SW480 (cell line): Measurements from ENCODE around the gene PLEKHG5.
A peak's percentile ranks its signal among the peaks of the same experiment; 100 is the strongest.
"Not testable (repeated sequence)": the region's sequence is repeated elsewhere in the genome, so short reads cannot be mapped to it uniquely, and the experiment has no call there.

ENCODE experiments used
- DNase-seq: peaks from one replicate; pipeline ENCODE4 v3.0.0-alpha.2; 2016; ENCODE audit warnings: low spot score

The PLEKHG5 gene

DNA sequence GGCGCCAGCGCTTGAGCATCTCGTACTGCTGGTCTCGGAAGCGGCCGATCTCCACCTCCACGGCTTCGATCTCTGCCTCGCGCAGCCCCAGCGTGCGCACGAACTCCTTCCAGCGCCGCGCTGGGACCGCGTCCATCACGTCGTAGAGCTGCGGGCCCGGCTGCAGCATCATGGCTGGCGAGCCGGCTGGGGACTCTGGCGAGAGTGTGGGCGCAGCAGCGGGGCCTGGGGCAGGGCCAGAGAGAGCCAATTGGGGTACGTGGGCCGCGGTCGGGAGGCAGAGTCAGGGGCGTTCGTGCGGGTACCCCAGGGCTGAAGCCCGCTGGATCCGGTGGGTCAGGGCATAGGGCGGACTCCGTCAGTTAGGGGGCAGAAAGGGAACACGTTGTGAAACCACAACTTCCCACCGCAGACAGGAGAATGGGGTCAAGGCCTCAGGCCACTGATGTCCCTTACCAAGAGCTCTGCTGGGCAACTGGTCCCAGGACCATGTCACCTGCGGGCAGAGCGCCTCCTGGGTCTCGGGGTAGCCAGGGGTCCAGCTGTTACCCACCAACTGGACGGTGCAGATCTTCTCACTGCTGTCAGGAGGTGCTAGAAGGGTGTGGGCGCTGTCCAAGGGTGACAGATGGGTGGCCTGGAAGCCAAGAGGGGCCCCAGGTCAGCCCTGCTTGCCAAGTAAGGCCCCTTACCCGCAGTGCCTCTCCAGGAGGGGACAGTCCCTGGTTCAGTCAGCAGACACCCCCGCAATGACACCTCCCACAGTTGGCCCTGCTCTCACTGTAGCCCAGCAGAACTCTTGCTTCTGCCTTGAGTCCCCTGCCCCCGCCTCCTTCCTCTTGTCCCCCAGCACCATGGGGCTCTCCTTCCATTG lies 29.7 kb downstream of the PLEKHG5 start:
- no peak for DNase-seq

- no peak for DNase-seq
These were observed 30.4 kb downstream of the PLEKHG5 start for GRCh38 chr1:6461051-6461530.

GRCh38 chr1:6460301-6461050 lies 31.0 kb downstream of the PLEKHG5 start:
- no peak for DNase-seq

GRCh38 chr1:6459850-6460265 lies 31.6 kb downstream of the PLEKHG5 start:
- DNase-seq = no peak

GRCh38 chr1:6456800-6457466 lies 34.5 kb downstream of the PLEKHG5 start:
- DNase-seq = no peak

GRCh38 chr1:6455752-6456520 lies 35.5 kb downstream of the PLEKHG5 start:
- not testable (repeated sequence) for DNase-seq

- DNase-seq = no peak
These were observed 36.4 kb downstream of the PLEKHG5 start for GRCh38 chr1:6454856-6455751.

GRCh38 chr1:6453895-6454855 lies 37.3 kb downstream of the PLEKHG5 start:
- not testable (repeated sequence) for DNase-seq

DNA sequence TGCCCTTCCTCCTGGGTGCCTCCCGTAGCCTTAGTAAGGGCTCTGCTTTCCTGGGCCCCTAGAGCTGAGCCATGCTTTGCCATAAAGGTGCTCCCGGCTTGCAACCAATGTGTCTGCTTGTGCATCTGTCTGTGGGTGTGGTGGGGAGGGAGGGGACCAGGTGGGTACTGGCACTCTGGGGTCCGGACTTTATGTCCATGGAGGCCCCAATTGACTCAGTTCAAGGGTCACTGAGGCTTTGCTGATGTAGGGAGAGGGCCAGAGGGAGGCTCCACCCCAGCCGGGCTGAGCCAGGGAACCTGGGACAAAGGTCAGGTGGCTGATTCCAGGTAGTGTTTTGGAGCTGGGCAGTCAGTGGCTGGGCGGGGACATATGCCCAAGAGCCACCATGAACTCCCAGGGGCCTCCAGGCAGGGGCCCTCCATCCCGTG lies 40.5 kb downstream of the PLEKHG5 start:
- DNase-seq = no peak

- not testable (repeated sequence) for DNase-seq
These were observed 41.0 kb downstream of the PLEKHG5 start for GRCh38 chr1:6450486-6450885.

DNA sequence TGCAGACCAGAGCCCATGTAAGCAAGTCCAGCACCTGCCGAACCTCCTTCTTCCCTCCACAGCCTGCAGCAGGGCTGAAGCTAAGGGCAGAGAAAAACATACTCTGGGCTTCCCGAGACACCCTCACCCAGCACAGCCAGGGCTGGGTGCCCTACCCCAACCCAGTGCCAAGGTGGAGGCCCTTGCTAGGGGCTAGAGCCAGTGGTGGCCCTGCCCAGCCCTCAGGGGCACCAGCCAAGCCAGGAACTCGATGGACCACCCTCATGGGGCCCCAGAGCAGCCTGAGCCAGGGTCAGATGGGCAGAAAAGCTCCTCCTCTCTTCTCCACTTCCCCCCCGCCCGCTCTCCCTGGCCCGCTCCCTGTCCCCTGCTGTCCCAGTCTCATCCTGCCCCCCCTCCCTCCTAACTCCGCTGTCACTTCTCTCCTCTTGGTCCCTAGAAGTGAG lies 41.4 kb downstream of the PLEKHG5 start:
- DNase-seq = no peak

- DNase-seq = no peak
These were observed 42.5 kb downstream of the PLEKHG5 start for GRCh38 chr1:6448749-6449631.

GRCh38 chr1:6447818-6448748 lies 43.4 kb downstream of the PLEKHG5 start:
- DNase-seq = peak; percentile 95

- peak; percentile 83 for DNase-seq
These were observed 44.2 kb downstream of the PLEKHG5 start for GRCh38 chr1:6447016-6447817.

- no peak for DNase-seq
These were observed 44.8 kb downstream of the PLEKHG5 start for GRCh38 chr1:6446665-6447015.

DNA sequence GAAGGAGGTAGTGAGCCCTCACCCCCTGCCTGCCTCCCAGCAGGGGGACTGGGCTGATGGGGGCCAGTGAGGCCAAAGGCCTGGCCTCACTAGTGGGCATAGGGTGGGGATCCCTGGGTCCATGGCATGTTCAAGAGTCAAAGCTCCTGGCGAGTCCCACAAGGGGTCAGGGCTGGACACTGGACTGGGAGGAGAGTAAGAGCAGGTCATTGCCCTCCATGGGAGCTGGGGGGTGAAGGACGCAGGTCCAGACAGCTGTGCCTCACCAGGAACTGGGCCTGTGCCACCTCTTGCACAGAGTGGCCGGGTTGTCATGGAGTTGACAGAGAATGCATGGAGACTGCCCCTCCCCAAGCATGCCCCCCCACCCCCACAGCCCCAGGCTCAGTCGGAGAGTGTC lies 45.5 kb downstream of the PLEKHG5 start:
- DNase-seq = not testable (repeated sequence)
